Measurements from ENCODE around the gene TMEM126A.
A peak's percentile ranks its signal among the peaks of the same experiment; 100 is the strongest.

TMEM126A gene

GRCh38 chr11:85672105-85672902 is 24.5 kb downstream of the TMEM126A start:
- no peaks in the 10 kb centered on the region for H3K9me3 ChIP-seq
- no peaks in the 10 kb centered on the region for H3K4me1 ChIP-seq (ENCODE audit: control insufficient read depth in 1 of 2, insufficient read depth in 1 of 2, low read depth in 1 of 2, low read length in 1 of 2)
- H3K4me3 ChIP-seq (ENCODE audit: low read depth in 1 of 2, low read length in 1 of 2) = no peak overlapping the region
- H3K27me3 ChIP-seq = no peaks in the 10 kb centered on the region
- H3K27ac ChIP-seq = no peak overlapping the region
- TF ChIP-seq CTCF (IDR thresholded peaks at IDR 0.05) = no peak
- no peaks in the 10 kb centered on the region for H3K36me3 ChIP-seq

- H3K27ac ChIP-seq = no peak overlapping the region
- no peaks in the 10 kb centered on the region for H3K27me3 ChIP-seq
- H3K4me1 ChIP-seq (ENCODE audit: control insufficient read depth in 1 of 2, insufficient read depth in 1 of 2, low read depth in 1 of 2, low read length in 1 of 2) = no peaks in the 10 kb centered on the region
- no peaks in the 10 kb centered on the region for H3K36me3 ChIP-seq
- no peak for TF ChIP-seq CTCF (IDR thresholded peaks at IDR 0.05)
- H3K4me3 ChIP-seq (ENCODE audit: low read depth in 1 of 2, low read length in 1 of 2) = no peak overlapping the region
- no peaks in the 10 kb centered on the region for H3K9me3 ChIP-seq
These were observed 25.6 kb downstream of the TMEM126A start for GRCh38 chr11:85673393-85673792.

- TF ChIP-seq CTCF (IDR thresholded peaks at IDR 0.05) = no peak
- peaks cover 8% of the 10 kb centered on the region for H3K27me3 ChIP-seq
- no peak overlapping the region for H3K27ac ChIP-seq
- no peaks in the 10 kb centered on the region for H3K9me3 ChIP-seq
- H3K4me1 ChIP-seq (ENCODE audit: control insufficient read depth in 1 of 2, insufficient read depth in 1 of 2, low read depth in 1 of 2, low read length in 1 of 2) = peaks cover 10% of the 10 kb centered on the region in 2 experiments
- no peak overlapping the region for H3K4me3 ChIP-seq (ENCODE audit: low read depth in 1 of 2, low read length in 1 of 2)
- H3K36me3 ChIP-seq = no peaks in the 10 kb centered on the region
These were observed 31.8 kb downstream of the TMEM126A start for GRCh38 chr11:85679576-85679975.

GRCh38 chr11:85680897-85681296 is 33.1 kb downstream of the TMEM126A start:
- H3K36me3 ChIP-seq = no peaks in the 10 kb centered on the region
- peaks cover 10% of the 10 kb centered on the region in 2 experiments for H3K4me1 ChIP-seq (ENCODE audit: control insufficient read depth in 1 of 2, insufficient read depth in 1 of 2, low read depth in 1 of 2, low read length in 1 of 2)
- peaks cover 8% of the 10 kb centered on the region for H3K27me3 ChIP-seq
- H3K4me3 ChIP-seq (ENCODE audit: low read depth in 1 of 2, low read length in 1 of 2) = no peak overlapping the region
- H3K9me3 ChIP-seq = no peaks in the 10 kb centered on the region
- H3K27ac ChIP-seq = no peak overlapping the region
- no peak for TF ChIP-seq CTCF (IDR thresholded peaks at IDR 0.05)

- Histone ChIP-seq H3K27ac (no peak overlapping the region), H3K4me1 (ENCODE audit: control insufficient read depth in 1 of 2, insufficient read depth in 1 of 2, low read depth in 1 of 2, low read length in 1 of 2) (peaks cover 10% of the 10 kb centered on the region in 2 experiments), H3K9me3 (no peaks in the 10 kb centered on the region), H3K36me3 (no peaks in the 10 kb centered on the region), H3K4me3 (ENCODE audit: low read depth in 1 of 2, low read length in 1 of 2) (peak overlapping the region; percentile 30 to 39), H3K27me3 (peaks cover 8% of the 10 kb centered on the region)
- TF ChIP-seq CTCF (IDR thresholded peaks at IDR 0.05) = no peak
These were observed 34.9 kb downstream of the TMEM126A start for GRCh38 chr11:85682330-85683305.
